ENCODE measurements around the gene CARMIL1. TPM values are rescaled to one million over a fixed set of nuclear protein-coding genes. Genes with fewer than 3 reads are reported as not detected.

The CARMIL1 gene
- total RNA-seq, 2 experiments from 2014 or later: 3.6 to 4.1 TPM

- H3K27me3 Mint-ChIP-seq: no peaks in the 10 kb centered on the region
- no peak overlapping the region for H3K27ac Mint-ChIP-seq
- ChIA-PET CTCF (interaction anchor here (1.3 to 1.8 kb wide), 2 partner anchors 19 to 48 kb away, joined by 3 to 5 read pairs; no protein-coding TSS in a partner anchor), POLR2A (no interaction called here)
- H3K36me3 Mint-ChIP-seq (ENCODE audit: low read depth): peaks cover 9% of the 10 kb centered on the region
- no peaks in the 10 kb centered on the region for H3K9me3 Mint-ChIP-seq
- intact Hi-C loops (cut with micrococcal nuclease): no loop called here
- ATAC-seq (no peak), DNase-seq (no peak)
- H3K4me1 Mint-ChIP-seq (ENCODE audit: low read depth): no peaks in the 10 kb centered on the region
- no peak for TF ChIP-seq CTCF (IDR thresholded peaks at IDR 0.05)
- H3K4me3 Mint-ChIP-seq: no peak overlapping the region
Observed at GRCh38 chr6:25537349-25538018, 258.3 kb downstream of the CARMIL1 start.

DNA sequence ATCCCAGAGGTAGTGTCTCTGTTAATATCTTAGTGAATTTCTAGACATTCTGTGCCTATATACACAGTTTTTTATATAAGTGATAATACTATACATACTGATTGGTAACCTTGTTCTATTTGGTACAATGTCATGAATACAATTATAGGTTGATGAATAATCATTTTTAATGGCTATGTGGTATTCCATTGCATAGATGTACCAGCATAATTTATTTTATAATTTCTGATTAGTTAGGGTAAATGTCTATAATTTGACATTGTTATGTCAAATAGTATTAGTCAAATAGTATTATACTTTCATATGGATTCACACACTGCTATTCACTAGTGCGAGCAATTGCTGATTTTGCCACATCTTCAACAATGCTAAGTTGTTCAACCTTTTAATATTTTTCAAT is 262.1 kb downstream of the CARMIL1 start:
- Mint-ChIP-seq H3K27ac (no peak overlapping the region), H3K4me1 (ENCODE audit: low read depth) (no peaks in the 10 kb centered on the region), H3K9me3 (no peaks in the 10 kb centered on the region), H3K4me3 (no peak overlapping the region), H3K36me3 (ENCODE audit: low read depth) (peaks cover 9% of the 10 kb centered on the region), H3K27me3 (no peaks in the 10 kb centered on the region)
- no peak for TF ChIP-seq CTCF (IDR thresholded peaks at IDR 0.05)
- intact Hi-C loops (cut with micrococcal nuclease): no loop called here
- DNase-seq (no peak), ATAC-seq (no peak)
- ChIA-PET CTCF (no interaction called here), POLR2A (no interaction called here)

GRCh38 chr6:25542984-25543910 is 264.1 kb downstream of the CARMIL1 start:
- ATAC-seq (no peak), DNase-seq (no peak)
- no peak overlapping the region for H3K4me3 Mint-ChIP-seq
- TF ChIP-seq CTCF (IDR thresholded peaks at IDR 0.05): no peak
- no peaks in the 10 kb centered on the region for H3K9me3 Mint-ChIP-seq
- intact Hi-C loops (cut with micrococcal nuclease): no loop called here
- peaks cover 9% of the 10 kb centered on the region for H3K36me3 Mint-ChIP-seq (ENCODE audit: low read depth)
- H3K27me3 Mint-ChIP-seq: no peaks in the 10 kb centered on the region
- no peaks in the 10 kb centered on the region for H3K4me1 Mint-ChIP-seq (ENCODE audit: low read depth)
- H3K27ac Mint-ChIP-seq: no peak overlapping the region
- POLR2A ChIA-PET: no interaction called here
- CTCF ChIA-PET: interaction anchor here (0.9 to 2.2 kb wide), 3 partner anchors 12 to 277 kb away, joined by 4 to 7 read pairs (median 4); no protein-coding TSS in a partner anchor

GRCh38 chr6:25544833-25545232 is 265.7 kb downstream of the CARMIL1 start:
- DNase-seq (no peak), ATAC-seq (no peak)
- POLR2A ChIA-PET: no interaction called here
- Mint-ChIP-seq H3K27ac (no peak overlapping the region), H3K27me3 (no peaks in the 10 kb centered on the region), H3K4me1 (ENCODE audit: low read depth) (no peaks in the 10 kb centered on the region), H3K9me3 (no peaks in the 10 kb centered on the region), H3K4me3 (no peak overlapping the region), H3K36me3 (ENCODE audit: low read depth) (peaks cover 4% of the 10 kb centered on the region)
- TF ChIP-seq CTCF (IDR thresholded peaks at IDR 0.05): no peak
- CTCF ChIA-PET: interaction anchor here (1.3 to 2.2 kb wide), 3 partner anchors 10 to 279 kb away, joined by 4 to 7 read pairs (median 4); no protein-coding TSS in a partner anchor
- intact Hi-C loops (cut with micrococcal nuclease): no loop called here

- intact Hi-C loops (cut with micrococcal nuclease): no loop called here
- no peak for TF ChIP-seq CTCF (IDR thresholded peaks at IDR 0.05)
- Mint-ChIP-seq H3K27me3 (no peaks in the 10 kb centered on the region), H3K36me3 (ENCODE audit: low read depth) (no peaks in the 10 kb centered on the region), H3K27ac (no peak overlapping the region), H3K9me3 (no peaks in the 10 kb centered on the region), H3K4me3 (no peak overlapping the region), H3K4me1 (ENCODE audit: low read depth) (no peaks in the 10 kb centered on the region)
- DNase-seq (no peak), ATAC-seq (no peak)
- ChIA-PET CTCF (no interaction called here), POLR2A (no interaction called here)
Observed at GRCh38 chr6:25547797-25548196, 268.6 kb downstream of the CARMIL1 start.

Measured in activated CD8-positive, alpha-beta T cell treated with anti-CD3 and anti-CD28 coated beads for 36 hours (primary cell).